GM12891 (cell line): Measurements from ENCODE around the gene ACOT12.

Experiments
- POLR2A ChIP-seq: IDR thresholded peaks from 2 replicates; pipeline ENCODE4 v1.6.1; 2011; ENCODE audit warnings: low read depth, low read length, control low read depth
- POLR2AphosphoS5 ChIP-seq: IDR thresholded peaks from 2 replicates; pipeline ENCODE4 v1.6.1; 2011; ENCODE audit warnings: low read depth, low read length, control low read depth
- POU2F2 ChIP-seq: IDR thresholded peaks from 2 replicates; pipeline ENCODE4 v1.6.1; 2011; ENCODE audit warnings: low read depth, mild to moderate bottlenecking, control low read depth, low read length, moderate library complexity
- SPI1 ChIP-seq: IDR thresholded peaks from 2 replicates; pipeline ENCODE4 v1.6.1; 2011; ENCODE audit warnings: low read depth, low read length, control low read depth
- TAF1 ChIP-seq: IDR thresholded peaks from 2 replicates; pipeline ENCODE4 v1.6.1; 2011; ENCODE audit warnings: low read depth, low read length, control low read depth

DNA sequence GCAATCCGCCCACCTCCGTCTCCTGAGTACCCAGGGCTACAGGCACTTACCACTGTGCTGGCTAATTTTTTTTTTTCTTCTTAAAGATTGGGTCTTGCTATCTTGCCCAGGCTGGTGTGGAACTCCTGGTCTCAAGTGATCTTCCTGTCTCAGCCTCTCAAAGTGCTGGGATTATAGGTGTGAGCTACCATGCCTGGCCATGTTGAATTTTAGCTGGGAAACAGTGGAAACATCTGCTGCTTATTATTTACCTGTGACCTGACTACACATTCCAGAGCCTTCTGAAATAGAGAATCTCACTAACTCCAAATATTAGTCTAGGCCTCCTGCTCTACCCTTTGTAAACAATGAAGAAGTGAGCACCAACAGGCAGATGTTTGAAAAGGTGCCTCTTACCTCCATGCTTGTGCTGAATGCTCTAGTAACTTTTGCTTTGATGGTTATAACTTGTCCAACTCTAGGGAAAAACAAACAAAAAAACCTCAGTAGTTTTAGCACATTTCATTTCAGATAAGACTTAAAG lies 22.5 kb downstream of the ACOT12 start:
- TF ChIP-seq POLR2A = no peak
- no peak for TF ChIP-seq TAF1
- TF ChIP-seq POLR2AphosphoS5 = no peak
- TF ChIP-seq POU2F2 = no peak
- TF ChIP-seq SPI1 = no peak
